ENCODE measurements around the gene LIPK.

DNA sequence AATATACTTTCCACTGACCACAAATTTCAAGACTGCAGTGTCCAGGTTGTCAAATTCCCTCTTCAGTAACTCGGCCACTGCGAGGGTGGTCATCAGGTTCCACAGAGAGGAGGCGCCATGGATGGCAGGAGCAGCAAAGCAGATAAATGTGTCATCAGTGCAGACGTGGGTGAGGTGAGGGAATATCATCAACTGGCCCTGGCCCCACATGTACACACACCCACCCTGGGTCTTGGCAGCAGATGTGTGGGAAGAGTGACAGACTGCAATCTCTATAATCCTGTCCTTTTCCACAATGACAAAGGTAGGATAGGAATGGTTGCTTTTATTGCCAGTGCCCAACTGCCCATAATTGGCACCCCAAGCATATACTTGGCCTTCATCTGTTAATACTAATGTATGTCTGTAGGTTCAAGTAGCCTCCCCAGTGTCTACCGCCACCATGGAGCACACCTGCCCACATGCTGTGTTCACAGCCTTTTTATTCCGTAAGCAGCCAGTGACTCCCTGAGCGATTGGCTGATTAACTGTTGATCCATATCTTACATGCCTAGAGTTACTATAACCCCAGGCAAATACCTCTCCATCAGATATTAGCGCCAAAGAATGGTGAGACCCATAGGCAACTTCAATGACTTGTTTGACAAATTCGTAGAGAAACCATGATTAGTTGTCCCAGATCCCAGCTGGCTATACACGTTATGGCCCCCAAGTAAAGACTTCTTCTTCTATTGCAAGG, 80.2 kb downstream of the LIPK start:
- TF ChIP-seq RCOR1 (IDR thresholded peaks at IDR 0.05; ENCODE audit: borderline replicate concordance in 1 of 2, low read depth in 2 of 2, low read length in 2 of 2), result no peak
- TF ChIP-seq TBP (optimal IDR thresholded peaks at IDR 0.05; ENCODE audit: low read depth, low read length), result no peak
- no peak for TF ChIP-seq GABPA (tag; conservative IDR thresholded peaks at IDR 0.05; ENCODE audit: low read depth)

Measured in K562 (cell line).